B cell (primary cell): ENCODE results near the gene ARHGEF7. TPM values are rescaled to one million over a fixed set of nuclear protein-coding genes. Genes with fewer than 3 reads are reported as not detected.

Source experiments
- ATAC-seq: fragments of 200-7000 bp; cut with Tn5 transposase; one replicate; pipeline ENCODE4 v1.10.0; 2021; ENCODE audit warnings: low read depth, mild to moderate bottlenecking, moderate number of reproducible peaks, moderate library complexity
- CTCF ChIA-PET: fragments of 350-600 bp; sonication (Branson Sonifier 250); formaldehyde crosslinking; loops from one replicate; lab custom pipeline; 2021; ENCODE audit warnings: antibody characterized with exemption, inconsistent platforms; lab: Charles Lee
- POLR2A ChIA-PET: fragments of 350-600 bp; sonication (Branson Sonifier 250); formaldehyde crosslinking; loops from one replicate; lab custom pipeline; 2021; ENCODE audit warnings: antibody characterized with exemption; lab: Charles Lee
- DNase-seq: peaks from one replicate; pipeline ENCODE4 v3.0.0; 2013
- H2AFZ ChIP-seq: 2 replicates; pipeline ENCODE4 v1.6.1; 2012; ENCODE audit warnings: mild to moderate bottlenecking, low read depth, low read length; ENCODE audit not compliant: insufficient read depth, poor library complexity, severe bottlenecking
- H3K27ac ChIP-seq, 2 donors: 1 replicate in 1 of 2; 2 replicates in 1 of 2; pipeline ENCODE4 v1.5.1; 2012 to 2013; ENCODE audit warnings: low read length in 2 of 2, mild to moderate bottlenecking in 2 of 2, moderate library complexity in 1 of 2
- H3K27me3 ChIP-seq, 4 experiments: fragments of 200-600 bp in 1 of 4; sonication (generic) in 1 of 4; replicated peaks in 1 of 4; 1 replicate in 2 of 4; 2 replicates in 2 of 4; pipeline versions ENCODE4 v1.6.1 to v1.7.0; 2013 to 2016; ENCODE audit warnings: low read length in 3 of 4, mild to moderate bottlenecking in 2 of 4, mixed read lengths in 1 of 4, moderate library complexity in 1 of 4; ENCODE audit not compliant: insufficient read depth in 4 of 4, control insufficient read depth in 3 of 4; ENCODE audit errors: control extremely low read depth in 1 of 4
- H3K36me3 ChIP-seq, 2 experiments: replicated peaks in 1 of 2; 1 replicate in 1 of 2; 2 replicates in 1 of 2; pipeline versions ENCODE4 v1.6.1 to v1.7.1; 2013; ENCODE audit warnings: low read length in 1 of 2; ENCODE audit not compliant: insufficient read depth in 2 of 2, control insufficient read depth in 1 of 2; ENCODE audit errors: control extremely low read depth in 1 of 2, extremely low read depth in 1 of 2
- H3K4me1 ChIP-seq, 2 donors: fragments of 200-600 bp in 1 of 2; sonication (generic) in 1 of 2; 1 replicate in 1 of 2; 2 replicates in 1 of 2; pipeline versions ENCODE4 v1.5.1 to v1.6.1; 2013 to 2017; ENCODE audit warnings: low read length in 2 of 2; ENCODE audit not compliant: control insufficient read depth in 2 of 2, insufficient read depth in 2 of 2
- H3K4me2 ChIP-seq: replicated peaks from 2 replicates; pipeline ENCODE3; 2012; ENCODE audit warnings: mild to moderate bottlenecking, low read depth, low read length; ENCODE audit not compliant: poor library complexity, severe bottlenecking
- H3K4me3 ChIP-seq, 5 experiments: fragments of 200-600 bp in 1 of 5; sonication (generic) in 1 of 5; 1 replicate in 3 of 5; 2 replicates in 2 of 5; pipeline versions ENCODE4 v1.5.1 to v1.7.0; 2011 to 2016; ENCODE audit warnings: low read length in 4 of 5, mild to moderate bottlenecking in 4 of 5, low read depth in 2 of 5, control low read depth in 1 of 5, moderate library complexity in 1 of 5; ENCODE audit not compliant: insufficient read depth in 1 of 5; ENCODE audit errors: control extremely low read depth in 1 of 5, extremely low read depth in 1 of 5
- H3K79me2 ChIP-seq: fragments of 200-600 bp; sonication (generic); one replicate; pipeline ENCODE4 v1.6.0; 2016; ENCODE audit warnings: low read length; ENCODE audit not compliant: control insufficient read depth, insufficient read depth
- H3K9ac ChIP-seq: fragments of 200-600 bp; sonication (generic); 2 replicates; pipeline ENCODE4 v1.6.1; 2017; ENCODE audit warnings: mild to moderate bottlenecking, low read length, moderate library complexity
- H3K9me3 ChIP-seq, 3 donors: one replicate each; pipeline versions ENCODE4 v1.6.1 to v1.7.1; 2013; ENCODE audit warnings: low read length in 2 of 3; ENCODE audit not compliant: control insufficient read depth in 2 of 3, insufficient read depth in 1 of 3; ENCODE audit errors: control extremely low read depth in 1 of 3
- H4K20me1 ChIP-seq: 2 replicates; pipeline ENCODE4 v1.6.0; 2012; ENCODE audit warnings: mild to moderate bottlenecking, low read length; ENCODE audit not compliant: insufficient read depth, control insufficient read depth, poor library complexity, severe bottlenecking
- H3K27ac Mint-ChIP-seq: one replicate; pipeline ENCODE4 v1.8.0; 2021; ENCODE audit warnings: mixed read lengths
- H3K27me3 Mint-ChIP-seq: one replicate; pipeline ENCODE4 v1.8.0; 2021; ENCODE audit warnings: mixed read lengths
- H3K4me1 Mint-ChIP-seq: one replicate; pipeline ENCODE4 v1.8.0; 2021; ENCODE audit warnings: mixed read lengths
- H3K4me3 Mint-ChIP-seq: one replicate; pipeline ENCODE4 v1.8.0; 2021; ENCODE audit warnings: mixed read lengths
- H3K9me3 Mint-ChIP-seq: one replicate; pipeline ENCODE4 v1.8.0; 2022; ENCODE audit warnings: mixed read lengths; ENCODE audit not compliant: insufficient read depth
- EZH2 ChIP-seq: IDR thresholded peaks from 2 replicates; pipeline ENCODE4 v1.6.1; 2012; ENCODE audit warnings: borderline replicate concordance, low read depth, mild to moderate bottlenecking, moderate library complexity, low read length; ENCODE audit not compliant: insufficient read depth, poor library complexity, severe bottlenecking
- WGBS: methylation state at CpG from one replicate; pipeline ENCODE4 v1.1.5; 2013; ENCODE audit warnings: missing lambda C conversion rate; ENCODE audit not compliant: insufficient coverage; 5-methylcytosine and 5-hydroxymethylcytosine counted together
- intact Hi-C: fragments of 100-400 bp; cut with micrococcal nuclease; formaldehyde crosslinking; loops from one replicate; pipeline ENCODE4 v1.10.0; 2022
- polyA plus RNA-seq: library from polyadenylated mRNA; depleted of rRNA; stranded (reverse); fragments of >200 nt; gene quantifications from 2 replicates; pipeline ENCODE4 v1.2.3, GENCODE V29; 2012
- total RNA-seq, 2 donors: library from RNA; stranded (reverse); fragments of 120-200 nt in 1 of 2; gene quantifications; 1 replicate in 1 of 2; 2 replicates in 1 of 2; pipeline versions ENCODE4 v1.2.3 to v1.2.4, GENCODE V29; 2013 to 2022
- TF ChIP-seq, protein P1 (sequence below): fragments of 200-600 bp; IDR thresholded peaks from one replicate; pipeline ENCODE4 v1.8.0; 2022; ENCODE audit warnings: antibody characterized with exemption, mild to moderate bottlenecking

Gene ARHGEF7
- total and polyA plus RNA-seq, 2 donors (not counting 1 experiment from before 2014, with no cell fraction given), result 62.3 to 125 TPM

DNA sequence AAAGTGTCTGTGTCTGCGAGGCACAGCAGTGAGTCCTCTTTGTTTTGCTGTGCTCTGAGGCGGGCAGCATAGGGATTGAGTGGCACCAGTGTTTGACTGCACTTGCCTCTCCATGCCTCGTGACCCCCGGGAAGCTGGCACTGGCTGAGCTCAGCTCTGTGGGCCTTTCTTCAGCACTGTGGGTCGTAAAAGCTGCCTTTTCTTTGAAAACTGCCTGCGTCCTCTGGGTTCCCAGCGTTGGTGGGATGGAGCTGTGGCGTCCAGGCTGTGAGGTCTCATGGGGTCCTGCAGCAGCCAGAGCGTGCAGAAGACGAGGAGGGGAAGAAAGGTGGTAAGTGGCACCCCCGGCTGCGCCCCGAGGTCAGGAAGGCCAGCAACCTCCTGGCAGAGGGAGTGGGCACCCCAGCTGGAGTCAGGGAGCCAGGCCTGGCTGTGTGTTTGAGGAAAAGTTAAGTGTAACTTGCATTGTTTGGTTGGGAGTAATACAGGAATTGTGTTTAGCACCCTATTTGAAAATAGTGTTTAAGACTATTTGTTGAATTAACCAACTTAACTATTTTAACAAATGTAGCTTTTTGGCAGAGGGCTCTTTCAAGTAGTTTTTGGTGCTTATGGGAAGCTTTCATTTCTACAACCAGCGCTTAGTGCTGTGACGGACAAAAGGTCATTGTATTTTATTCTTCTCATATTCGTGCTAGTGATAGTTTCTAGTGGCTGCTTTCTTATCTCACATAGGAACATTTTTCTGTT, 126.1 kb downstream of the ARHGEF7 start:
- H3K4me1 Mint-ChIP-seq, result peaks cover 2% of the 10 kb centered on the region
- H3K27ac Mint-ChIP-seq, result no peak overlapping the region
- no peak overlapping the region for H2AFZ ChIP-seq
- no peaks in the 10 kb centered on the region for H3K9me3 ChIP-seq
- WGBS, result 90% methylated on average over 13 of the region's 16 CpGs
- no peaks in the 10 kb centered on the region for H3K4me1 ChIP-seq
- no peak overlapping the region for H3K27ac ChIP-seq
- no peaks in the 10 kb centered on the region for H3K27me3 Mint-ChIP-seq
- ATAC-seq (no peak), DNase-seq (no peak)
- no peak overlapping the region for H3K4me2 ChIP-seq
- intact Hi-C loops, result no loop called here
- no peak overlapping the region for H3K4me3 Mint-ChIP-seq
- peaks cover 61% of the 10 kb centered on the region for H3K79me2 ChIP-seq
- peaks cover 55% of the 10 kb centered on the region for H4K20me1 ChIP-seq
- H3K4me3 ChIP-seq, result no peak overlapping the region
- H3K9me3 Mint-ChIP-seq, result no peaks in the 10 kb centered on the region
- CTCF ChIA-PET, result interaction anchor here (0.6 to 1.5 kb wide), 2 partner anchors 25 to 344 kb away, joined by 3 to 4 read pairs; no protein-coding TSS in a partner anchor
- peaks cover 3 to 68% of the 10 kb centered on the region in 2 experiments for H3K36me3 ChIP-seq
- no peak overlapping the region for H3K9ac ChIP-seq
- POLR2A ChIA-PET, result no interaction called here
- TF ChIP-seq, protein P1, sequence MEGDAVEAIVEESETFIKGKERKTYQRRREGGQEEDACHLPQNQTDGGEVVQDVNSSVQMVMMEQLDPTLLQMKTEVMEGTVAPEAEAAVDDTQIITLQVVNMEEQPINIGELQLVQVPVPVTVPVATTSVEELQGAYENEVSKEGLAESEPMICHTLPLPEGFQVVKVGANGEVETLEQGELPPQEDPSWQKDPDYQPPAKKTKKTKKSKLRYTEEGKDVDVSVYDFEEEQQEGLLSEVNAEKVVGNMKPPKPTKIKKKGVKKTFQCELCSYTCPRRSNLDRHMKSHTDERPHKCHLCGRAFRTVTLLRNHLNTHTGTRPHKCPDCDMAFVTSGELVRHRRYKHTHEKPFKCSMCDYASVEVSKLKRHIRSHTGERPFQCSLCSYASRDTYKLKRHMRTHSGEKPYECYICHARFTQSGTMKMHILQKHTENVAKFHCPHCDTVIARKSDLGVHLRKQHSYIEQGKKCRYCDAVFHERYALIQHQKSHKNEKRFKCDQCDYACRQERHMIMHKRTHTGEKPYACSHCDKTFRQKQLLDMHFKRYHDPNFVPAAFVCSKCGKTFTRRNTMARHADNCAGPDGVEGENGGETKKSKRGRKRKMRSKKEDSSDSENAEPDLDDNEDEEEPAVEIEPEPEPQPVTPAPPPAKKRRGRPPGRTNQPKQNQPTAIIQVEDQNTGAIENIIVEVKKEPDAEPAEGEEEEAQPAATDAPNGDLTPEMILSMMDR, result no peak
- no peak for TF ChIP-seq EZH2
- H3K27me3 ChIP-seq, result no peaks in the 10 kb centered on the region

DNA sequence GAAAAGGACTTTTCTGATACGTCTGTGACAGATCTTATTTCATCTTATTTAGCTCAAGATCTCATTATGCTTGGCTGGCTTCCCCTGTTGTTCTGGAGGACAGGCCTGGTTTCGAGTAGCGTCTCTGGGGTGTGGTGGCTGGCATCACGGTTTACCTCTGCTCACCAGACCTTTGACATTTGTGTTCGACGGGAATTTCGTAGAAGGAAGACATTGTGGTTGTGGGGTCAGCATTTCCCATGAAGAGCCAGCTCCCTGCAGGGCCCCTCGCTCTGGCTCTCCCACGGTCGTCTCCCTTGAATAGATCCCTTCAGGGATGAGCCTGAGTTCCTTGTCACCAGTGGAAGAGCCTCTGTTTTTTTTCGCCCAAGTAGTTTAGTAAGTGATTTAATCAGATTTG, 126.8 kb downstream of the ARHGEF7 start:
- H4K20me1 ChIP-seq, result peaks cover 48% of the 10 kb centered on the region
- H3K4me1 ChIP-seq, result no peaks in the 10 kb centered on the region
- H3K27me3 Mint-ChIP-seq, result no peaks in the 10 kb centered on the region
- no peaks in the 10 kb centered on the region for H3K9me3 ChIP-seq
- DNase-seq (no peak), ATAC-seq (no peak)
- H3K27ac Mint-ChIP-seq, result no peak overlapping the region
- H3K9me3 Mint-ChIP-seq, result no peaks in the 10 kb centered on the region
- peaks cover 2% of the 10 kb centered on the region for H3K4me1 Mint-ChIP-seq
- H2AFZ ChIP-seq, result no peak overlapping the region
- intact Hi-C loops, result no loop called here
- H3K79me2 ChIP-seq, result peaks cover 54% of the 10 kb centered on the region
- H3K27me3 ChIP-seq, result no peaks in the 10 kb centered on the region
- H3K36me3 ChIP-seq, result peaks cover 3 to 74% of the 10 kb centered on the region in 2 experiments
- no peak overlapping the region for H3K9ac ChIP-seq
- POLR2A ChIA-PET, result no interaction called here
- H3K27ac ChIP-seq, result no peak overlapping the region
- no peak overlapping the region for H3K4me3 ChIP-seq
- CTCF ChIA-PET, result interaction anchor here (0.6 to 1.5 kb wide), 2 partner anchors 26 to 345 kb away, joined by 3 to 4 read pairs; no protein-coding TSS in a partner anchor
- no peak overlapping the region for H3K4me3 Mint-ChIP-seq
- H3K4me2 ChIP-seq, result no peak overlapping the region
- over 99% methylated on average over 10 of the region's 11 CpGs for WGBS
- no peak for TF ChIP-seq EZH2
- TF ChIP-seq, protein P1, result no peak
